GM12878 (cell line): ENCODE results near the gene PRDM15. TPM values are rescaled to one million over a fixed set of nuclear protein-coding genes. Genes with fewer than 3 reads are reported as not detected.

ENCODE experiments used
- ATAC-seq: fragments of 200-7000 bp; cut with Tn5 transposase; 3 replicates; pipeline ENCODE4 v1.9.1; 2020; ENCODE audit warnings: mild to moderate bottlenecking, moderate library complexity
- BruUV-seq: library from RNA; stranded (reverse); fragments of 400-500 nt; replicated peaks from 2 replicates; lab custom pipeline; 2021; lab: Mats Ljungman, UMichigan
- CTCF ChIA-PET: fragments of 300-600 bp; sonication (Branson Sonifier 250); formaldehyde crosslinking; extraction: SDS; loops from one replicate; lab custom pipeline; 2021; ENCODE audit warnings: inconsistent platforms; lab: Yijun Ruan, JAX
- POLR2A ChIA-PET: fragments of 350-600 bp; formaldehyde crosslinking; extraction: SDS; loops from one replicate; lab custom pipeline; 2021; ENCODE audit warnings: inconsistent platforms; lab: Charles Lee
- RAD21 ChIA-PET: fragments of 300-600 bp; sonication (Branson Sonifier 250); formaldehyde crosslinking; loops from one replicate; lab custom pipeline; 2023; ENCODE audit warnings: antibody characterized with exemption; ENCODE audit not compliant: unreplicated experiment; lab: Charles Lee
- SMC1A ChIA-PET: fragments of 300-600 bp; sonication (Branson Sonifier 250); formaldehyde crosslinking; loops from one replicate; lab custom pipeline; 2023; ENCODE audit not compliant: unreplicated experiment, uncharacterized antibody; lab: Charles Lee
- DNase-seq: peaks from one replicate; pipeline ENCODE4 v3.0.0-alpha.2; 2011; ENCODE audit warnings: low read depth, low spot score
- FAIRE-seq: peaks from 3 replicates; lab custom pipeline; 2011; peaks lifted over from hg19 to GRCh38; lab: Jason Lieb, UNC
- H2AFZ ChIP-seq: 2 replicates; pipeline ENCODE4 v1.6.0; 2011; ENCODE audit warnings: low read depth, low read length, control low read depth; ENCODE audit not compliant: control insufficient read depth
- H3K27ac ChIP-seq: 2 replicates; pipeline ENCODE4 v1.5.1; 2011; ENCODE audit warnings: control low read depth; ENCODE audit not compliant: control insufficient read depth, insufficient read depth
- H3K27me3 ChIP-seq, 2 experiments: replicated peaks in 1 of 2; 2 replicates each; pipeline versions ENCODE4 v1.6.0 to v1.6.1; 2011; ENCODE audit warnings: low read length in 1 of 2; ENCODE audit not compliant: control insufficient read depth in 2 of 2, insufficient read depth in 2 of 2
- H3K36me3 ChIP-seq, 2 experiments: 2 replicates each; pipeline ENCODE4 v1.5.1; 2011; ENCODE audit warnings: low read length in 1 of 2; ENCODE audit not compliant: control insufficient read depth in 2 of 2, insufficient read depth in 2 of 2
- H3K4me1 ChIP-seq: 2 replicates; pipeline ENCODE4 v1.6.1; 2011; ENCODE audit warnings: mild to moderate bottlenecking, low read length, moderate library complexity, mixed read lengths; ENCODE audit not compliant: control insufficient read depth, insufficient read depth
- H3K4me2 ChIP-seq: 2 replicates; pipeline ENCODE4 v1.6.0; 2011; ENCODE audit warnings: control low read depth; ENCODE audit not compliant: control insufficient read depth, insufficient read depth
- H3K4me3 ChIP-seq: fragments of 200-600 bp; sonication (generic); 2 replicates; pipeline ENCODE4 v1.5.1; 2016
- H3K79me2 ChIP-seq: 2 replicates; pipeline ENCODE4 v1.6.0; 2011; ENCODE audit warnings: low read length; ENCODE audit not compliant: control insufficient read depth, insufficient read depth
- H3K9ac ChIP-seq: 2 replicates; pipeline ENCODE4 v1.8.0; 2011; ENCODE audit warnings: low read length, control low read depth, mixed read lengths; ENCODE audit not compliant: control insufficient read depth, insufficient read depth
- H3K9me3 ChIP-seq: replicated peaks from 3 replicates; pipeline ENCODE4 v1.5.1; 2011; ENCODE audit warnings: mild to moderate bottlenecking, low read length; ENCODE audit not compliant: control insufficient read depth, insufficient read depth
- H4K20me1 ChIP-seq: 2 replicates; pipeline ENCODE4 v1.6.0; 2011; ENCODE audit not compliant: control insufficient read depth, insufficient read depth
- ASH2L ChIP-seq: fragments of 300-600, 200-600 bp; sonication (generic); IDR thresholded peaks from 2 replicates; pipeline ENCODE4 v1.6.1; 2017; ENCODE audit warnings: low read depth, mild to moderate bottlenecking, borderline replicate concordance
- ATF7 ChIP-seq: fragments of 450-650 bp; IDR thresholded peaks from 2 replicates; pipeline ENCODE4 v1.6.1; 2016; ENCODE audit warnings: low read depth, mild to moderate bottlenecking
- CBX5 ChIP-seq: sonication (generic); IDR thresholded peaks from 2 replicates; pipeline ENCODE4 v1.6.1; 2016; ENCODE audit warnings: low read depth, moderate library complexity, mild to moderate bottlenecking, inconsistent platforms
- CHD2 ChIP-seq: IDR thresholded peaks from 2 replicates; pipeline ENCODE4 v1.6.1; 2011; ENCODE audit warnings: low read depth, low read length, improper control_type of control experiment, borderline replicate concordance
- EGR1 ChIP-seq, 2 experiments: IDR thresholded peaks; 1 replicate in 1 of 2; 2 replicates in 1 of 2; pipeline ENCODE4 v1.6.1; 2011 to 2012; ENCODE audit warnings: low read depth in 2 of 2, low read length in 2 of 2, borderline replicate concordance in 1 of 2, mild to moderate bottlenecking in 1 of 2, moderate library complexity in 1 of 2
- HCFC1 ChIP-seq: fragments of 150-350 bp; IDR thresholded peaks from 2 replicates; pipeline ENCODE4 v1.6.1; 2014; ENCODE audit warnings: low read length
- LARP7 ChIP-seq: fragments of 450-650 bp; IDR thresholded peaks from 2 replicates; pipeline ENCODE4 v1.6.1; 2017; ENCODE audit warnings: mild to moderate bottlenecking
- PAX5 ChIP-seq: IDR thresholded peaks from 2 replicates; pipeline ENCODE4 v1.6.1; 2011; ENCODE audit warnings: low read depth, low read length, borderline replicate concordance
- RAD21 ChIP-seq: IDR thresholded peaks from 2 replicates; pipeline ENCODE4 v1.6.1; 2011; ENCODE audit warnings: mild to moderate bottlenecking, low read depth, low read length, moderate library complexity; ENCODE audit not compliant: insufficient read depth
- SMAD1 ChIP-seq: fragments of 450-650 bp; IDR thresholded peaks from 2 replicates; pipeline ENCODE4 v1.6.1; 2018; ENCODE audit warnings: mild to moderate bottlenecking, low read depth; ENCODE audit not compliant: partially characterized antibody
- SMC3 ChIP-seq: IDR thresholded peaks from 2 replicates; pipeline ENCODE4 v1.6.1; 2011; ENCODE audit warnings: low read length, improper control_type of control experiment, borderline replicate concordance
- TBL1XR1 ChIP-seq: IDR thresholded peaks from 2 replicates; pipeline ENCODE4 v1.6.1; 2012; ENCODE audit warnings: low read depth, low read length, improper control_type of control experiment
- TCF12 ChIP-seq: IDR thresholded peaks from 2 replicates; pipeline ENCODE4 v1.6.1; 2011; ENCODE audit warnings: low read depth, mild to moderate bottlenecking, low read length
- YBX1 ChIP-seq: fragments of 450-650 bp; IDR thresholded peaks from 2 replicates; pipeline ENCODE4 v1.6.1; 2016; ENCODE audit warnings: antibody characterized with exemption
- WGBS: methylation state at CpG from one replicate; pipeline ENCODE4 v1.1.6; 2016; ENCODE audit warnings: low lambda C conversion rate; ENCODE audit not compliant: insufficient replicate concordance, insufficient coverage; ENCODE audit errors: missing lambda C conversion rate; 5-methylcytosine and 5-hydroxymethylcytosine counted together
- in situ Hi-C: fragments of 300-500 bp; cut with MboI; formaldehyde crosslinking; loops from 9 replicates; pipeline ENCODE4 v1.14.3; 2018; ENCODE audit warnings: mixed read lengths
- intact Hi-C: fragments of 100-400 bp; cut with micrococcal nuclease; formaldehyde crosslinking; loops from one replicate; pipeline ENCODE4 v1.14.2; 2022; ENCODE audit not compliant: unreplicated experiment
- polyA plus RNA-seq, 11 experiments: library from polyadenylated mRNA; depleted of rRNA in 4 of 11; unstranded in 6 of 11; stranded (reverse) in 5 of 11; fragments of >200 nt; fragmentation: Nextera tagmentation in 4 of 11; fragmentation: Illumina TruSeq in 1 of 11; extraction: Ambion mirVana in 4 of 11; extraction: Trizol in 1 of 11; gene quantifications; 1 replicate in 1 of 11; 2 replicates in 10 of 11; pipeline versions ENCODE4 v1.2.1 to v1.2.3, GENCODE V29; 2011 to 2016; ENCODE audit warnings: inconsistent platforms in 2 of 11, missing spikeins in 2 of 11, low read depth in 1 of 11
- total RNA-seq, 4 experiments: library from RNA; depleted of rRNA in 3 of 4; stranded (reverse); fragments of >200 nt in 3 of 4; fragmentation: Illumina TruSeq in 1 of 4; extraction: Trizol in 1 of 4; gene quantifications; 2 replicates each; pipeline versions ENCODE4 v1.2.1 to v1.2.3, GENCODE V29; 2013 to 2021
- TF ChIP-seq, protein P1 (sequence below), 3 experiments: IDR thresholded peaks in 2 of 3; conservative IDR thresholded peaks in 1 of 3; 2 replicates each; pipeline ENCODE4 v1.5.1; 2011; ENCODE audit warnings: low read depth in 3 of 3, low read length in 3 of 3, mild to moderate bottlenecking in 3 of 3, control low read depth in 2 of 3, moderate library complexity in 2 of 3, inconsistent platforms in 1 of 3, mixed read lengths in 1 of 3; ENCODE audit not compliant: control insufficient read depth in 2 of 3, insufficient read depth in 1 of 3; ENCODE audit errors: extremely low read depth in 1 of 3
- TF ChIP-seq, protein P2 (sequence below): fragments of 450-650 bp; IDR thresholded peaks from 2 replicates; pipeline ENCODE4 v1.6.1; 2018; ENCODE audit warnings: mild to moderate bottlenecking, low read depth, moderate library complexity; ENCODE audit not compliant: partially characterized antibody
- TF ChIP-seq, protein P3 (sequence below): fragments of 450-650 bp; IDR thresholded peaks from 2 replicates; pipeline ENCODE4 v1.6.1; 2014; ENCODE audit warnings: mild to moderate bottlenecking

Gene PRDM15
- total and polyA plus RNA-seq, 10 of the 15 experiments (the other 5 are each of a cell fraction or from before 2014, with no cell fraction given): 2.2 to 16.0 (median 8.6) TPM

DNA sequence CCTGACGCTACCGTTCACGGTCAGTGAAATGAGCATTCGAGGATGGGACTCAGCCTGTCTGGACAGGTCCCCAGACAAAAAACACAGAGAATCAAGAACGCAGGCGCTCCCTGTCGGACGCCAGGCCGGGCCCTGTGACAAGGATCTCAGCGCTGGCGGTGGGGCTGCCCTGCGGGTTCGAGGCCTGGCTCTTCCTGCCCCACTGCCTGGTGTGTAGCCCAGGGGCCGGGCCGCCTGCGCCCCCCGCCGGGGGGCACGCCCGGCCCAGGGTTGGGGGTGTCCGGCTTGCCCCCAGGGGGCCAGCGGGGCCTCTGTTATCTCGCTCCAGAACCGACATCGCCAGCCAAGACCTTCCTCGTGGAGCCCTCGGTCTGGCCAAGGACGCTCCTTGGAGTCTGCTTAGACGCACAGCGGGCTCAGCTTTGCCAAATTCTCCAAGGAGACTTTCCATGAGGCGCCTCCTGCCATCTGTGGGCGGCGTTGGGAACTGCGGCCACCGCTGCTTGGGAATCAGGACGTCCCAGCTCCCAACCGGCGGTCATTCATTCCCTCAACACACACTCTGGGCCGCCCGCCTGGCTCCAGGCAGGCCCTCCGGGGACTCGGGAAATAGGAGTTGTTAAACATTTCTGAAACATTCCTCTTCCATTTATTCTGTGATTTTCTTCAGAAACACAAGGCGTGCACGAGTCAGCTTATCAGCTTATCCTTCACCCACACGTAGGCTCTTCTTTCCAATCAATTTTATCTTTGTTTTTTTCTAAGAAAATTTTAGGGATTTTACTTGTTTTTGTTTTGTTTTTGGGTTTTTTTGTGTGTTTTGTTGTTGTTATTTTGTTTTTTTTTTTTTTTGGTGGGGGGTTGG is 101.0 kb downstream of the PRDM15 start:
- no peak overlapping the region for H3K9ac ChIP-seq
- H3K4me3 ChIP-seq: no peak overlapping the region
- in situ Hi-C loops (no loop called here), intact Hi-C loops (no loop called here)
- RAD21 ChIA-PET: interaction anchor here (0.6 to 1.0 kb wide), 3 partner anchors 39 to 166 kb away, joined by 3 to 11 read pairs (median 3); no protein-coding TSS in a partner anchor
- FAIRE-seq (no peak), DNase-seq (no peak), ATAC-seq (no peak; the same call in 1 of the 3 replicates)
- no peak overlapping the region for H3K4me2 ChIP-seq
- CTCF ChIA-PET: interaction anchor here (0.7 to 2.5 kb wide), 7 partner anchors 10 to 496 kb away, joined by 3 to 12 read pairs (median 4); no protein-coding TSS in a partner anchor
- POLR2A ChIA-PET: interaction anchor here (0.6 kb wide), 2 partner anchors 10 to 38 kb away, joined by 3 to 4 read pairs; no protein-coding TSS in a partner anchor
- BruUV-seq: no TSS peak
- no peaks in the 10 kb centered on the region for H3K79me2 ChIP-seq
- SMC1A ChIA-PET: interaction anchor here (0.8 to 1.1 kb wide), 4 partner anchors 10 to 495 kb away, joined by 3 to 6 read pairs (median 4); no protein-coding TSS in a partner anchor
- no peaks in the 10 kb centered on the region for H3K4me1 ChIP-seq
- H3K9me3 ChIP-seq: no peaks in the 10 kb centered on the region
- H3K36me3 ChIP-seq: no peaks in the 10 kb centered on the region
- H3K27ac ChIP-seq: no peak overlapping the region
- WGBS: 50% methylated on average over 31 of the region's 45 CpGs
- H4K20me1 ChIP-seq: no peaks in the 10 kb centered on the region
- no peak overlapping the region for H2AFZ ChIP-seq
- H3K27me3 ChIP-seq: peaks cover 0 to 3% of the 10 kb centered on the region in 2 experiments; a peak in 2 of 4 replicates
- TF ChIP-seq RAD21 (peak; percentile 23; the same call in 1 of the 2 replicates), TCF12 (no peak), YBX1 (no peak), TBL1XR1 (no peak), LARP7 (no peak), HCFC1 (no peak), ATF7 (no peak), PAX5 (no peak), EGR1 (IDR thresholded peaks at IDR 0.05; ENCODE audit: borderline replicate concordance in 1 of 2, low read depth in 2 of 2, low read length in 2 of 2) (no peak), SMAD1 (no peak), CBX5 (no peak), SMC3 (peak; percentile 32; the same call in 1 of the 2 replicates), ASH2L (no peak), CHD2 (no peak)
- TF ChIP-seq, protein P1, sequence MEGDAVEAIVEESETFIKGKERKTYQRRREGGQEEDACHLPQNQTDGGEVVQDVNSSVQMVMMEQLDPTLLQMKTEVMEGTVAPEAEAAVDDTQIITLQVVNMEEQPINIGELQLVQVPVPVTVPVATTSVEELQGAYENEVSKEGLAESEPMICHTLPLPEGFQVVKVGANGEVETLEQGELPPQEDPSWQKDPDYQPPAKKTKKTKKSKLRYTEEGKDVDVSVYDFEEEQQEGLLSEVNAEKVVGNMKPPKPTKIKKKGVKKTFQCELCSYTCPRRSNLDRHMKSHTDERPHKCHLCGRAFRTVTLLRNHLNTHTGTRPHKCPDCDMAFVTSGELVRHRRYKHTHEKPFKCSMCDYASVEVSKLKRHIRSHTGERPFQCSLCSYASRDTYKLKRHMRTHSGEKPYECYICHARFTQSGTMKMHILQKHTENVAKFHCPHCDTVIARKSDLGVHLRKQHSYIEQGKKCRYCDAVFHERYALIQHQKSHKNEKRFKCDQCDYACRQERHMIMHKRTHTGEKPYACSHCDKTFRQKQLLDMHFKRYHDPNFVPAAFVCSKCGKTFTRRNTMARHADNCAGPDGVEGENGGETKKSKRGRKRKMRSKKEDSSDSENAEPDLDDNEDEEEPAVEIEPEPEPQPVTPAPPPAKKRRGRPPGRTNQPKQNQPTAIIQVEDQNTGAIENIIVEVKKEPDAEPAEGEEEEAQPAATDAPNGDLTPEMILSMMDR (IDR thresholded peaks at IDR 0.05 in 2 of 3, conservative IDR thresholded peaks at IDR 0.05 in 1 of 3; ENCODE audit: control insufficient read depth in 2 of 3, extremely low read depth in 1 of 3, insufficient read depth in 1 of 3, low read depth in 3 of 3, low read length in 3 of 3): peak; percentile 39 to 47 (median 45); a peak in 5 of 6 replicates
- TF ChIP-seq, protein P2, sequence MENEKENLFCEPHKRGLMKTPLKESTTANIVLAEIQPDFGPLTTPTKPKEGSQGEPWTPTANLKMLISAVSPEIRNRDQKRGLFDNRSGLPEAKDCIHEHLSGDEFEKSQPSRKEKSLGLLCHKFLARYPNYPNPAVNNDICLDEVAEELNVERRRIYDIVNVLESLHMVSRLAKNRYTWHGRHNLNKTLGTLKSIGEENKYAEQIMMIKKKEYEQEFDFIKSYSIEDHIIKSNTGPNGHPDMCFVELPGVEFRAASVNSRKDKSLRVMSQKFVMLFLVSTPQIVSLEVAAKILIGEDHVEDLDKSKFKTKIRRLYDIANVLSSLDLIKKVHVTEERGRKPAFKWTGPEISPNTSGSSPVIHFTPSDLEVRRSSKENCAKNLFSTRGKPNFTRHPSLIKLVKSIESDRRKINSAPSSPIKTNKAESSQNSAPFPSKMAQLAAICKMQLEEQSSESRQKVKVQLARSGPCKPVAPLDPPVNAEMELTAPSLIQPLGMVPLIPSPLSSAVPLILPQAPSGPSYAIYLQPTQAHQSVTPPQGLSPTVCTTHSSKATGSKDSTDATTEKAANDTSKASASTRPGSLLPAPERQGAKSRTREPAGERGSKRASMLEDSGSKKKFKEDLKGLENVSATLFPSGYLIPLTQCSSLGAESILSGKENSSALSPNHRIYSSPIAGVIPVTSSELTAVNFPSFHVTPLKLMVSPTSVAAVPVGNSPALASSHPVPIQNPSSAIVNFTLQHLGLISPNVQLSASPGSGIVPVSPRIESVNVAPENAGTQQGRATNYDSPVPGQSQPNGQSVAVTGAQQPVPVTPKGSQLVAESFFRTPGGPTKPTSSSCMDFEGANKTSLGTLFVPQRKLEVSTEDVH: no peak
- TF ChIP-seq, protein P3, sequence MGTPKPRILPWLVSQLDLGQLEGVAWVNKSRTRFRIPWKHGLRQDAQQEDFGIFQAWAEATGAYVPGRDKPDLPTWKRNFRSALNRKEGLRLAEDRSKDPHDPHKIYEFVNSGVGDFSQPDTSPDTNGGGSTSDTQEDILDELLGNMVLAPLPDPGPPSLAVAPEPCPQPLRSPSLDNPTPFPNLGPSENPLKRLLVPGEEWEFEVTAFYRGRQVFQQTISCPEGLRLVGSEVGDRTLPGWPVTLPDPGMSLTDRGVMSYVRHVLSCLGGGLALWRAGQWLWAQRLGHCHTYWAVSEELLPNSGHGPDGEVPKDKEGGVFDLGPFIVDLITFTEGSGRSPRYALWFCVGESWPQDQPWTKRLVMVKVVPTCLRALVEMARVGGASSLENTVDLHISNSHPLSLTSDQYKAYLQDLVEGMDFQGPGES: no peak
